Measurements from ENCODE around the gene RETREG3. TPM values are rescaled to one million over a fixed set of nuclear protein-coding genes. Genes with fewer than 3 reads are reported as not detected.

Gene RETREG3
- total and polyA plus RNA-seq, 2 of the 13 experiments (the other 11 are each of a cell fraction or from before 2014, with no cell fraction given), result 47.0 to 55.8 TPM

DNA sequence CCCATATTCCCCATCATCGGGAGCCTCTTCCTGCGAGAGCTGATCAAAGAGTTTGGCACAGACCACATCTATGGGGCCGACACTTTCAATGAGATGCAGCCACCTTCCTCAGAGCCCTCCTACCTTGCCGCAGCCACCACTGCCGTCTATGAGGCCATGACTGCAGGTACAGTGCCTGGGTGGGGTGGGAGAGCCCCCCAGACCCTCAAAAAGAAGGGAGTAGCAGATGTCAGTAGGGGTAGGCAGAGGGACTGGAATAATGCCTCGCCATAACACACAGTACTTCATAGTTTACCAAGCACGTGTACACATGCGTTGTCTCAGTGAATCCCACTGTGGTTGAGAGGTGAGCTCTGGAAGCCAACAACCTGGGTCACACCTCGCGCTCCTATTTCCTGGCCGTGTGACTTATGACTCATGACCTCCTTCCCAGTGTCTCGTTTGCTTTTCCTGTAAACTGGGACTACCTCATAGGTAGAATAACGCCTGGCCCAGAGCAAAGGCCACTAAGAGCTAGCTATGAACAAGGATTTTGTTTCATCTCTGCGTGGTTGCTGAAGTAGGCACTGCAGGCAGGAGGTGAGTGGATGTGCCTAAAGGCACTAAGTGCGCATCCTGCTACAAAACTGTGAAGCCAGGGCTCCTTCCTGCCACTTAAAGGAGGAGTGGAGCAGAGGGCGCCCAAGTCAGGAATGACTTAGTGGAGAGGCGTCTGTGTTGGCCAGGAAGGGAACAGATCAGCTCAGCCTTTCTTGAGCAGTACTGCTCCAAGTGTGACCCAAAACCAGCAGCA is 67.9 kb downstream of the RETREG3 start (continued):
- TF ChIP-seq, protein P1, sequence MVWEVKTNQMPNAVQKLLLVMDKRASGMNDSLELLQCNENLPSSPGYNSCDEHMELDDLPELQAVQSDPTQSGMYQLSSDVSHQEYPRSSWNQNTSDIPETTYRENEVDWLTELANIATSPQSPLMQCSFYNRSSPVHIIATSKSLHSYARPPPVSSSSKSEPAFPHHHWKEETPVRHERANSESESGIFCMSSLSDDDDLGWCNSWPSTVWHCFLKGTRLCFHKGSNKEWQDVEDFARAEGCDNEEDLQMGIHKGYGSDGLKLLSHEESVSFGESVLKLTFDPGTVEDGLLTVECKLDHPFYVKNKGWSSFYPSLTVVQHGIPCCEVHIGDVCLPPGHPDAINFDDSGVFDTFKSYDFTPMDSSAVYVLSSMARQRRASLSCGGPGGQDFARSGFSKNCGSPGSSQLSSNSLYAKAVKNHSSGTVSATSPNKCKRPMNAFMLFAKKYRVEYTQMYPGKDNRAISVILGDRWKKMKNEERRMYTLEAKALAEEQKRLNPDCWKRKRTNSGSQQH (CRISPR knock-in tag; IDR thresholded peaks at IDR 0.05; ENCODE audit: low read depth), result peak; percentile 53; the same call in 1 of the 2 replicates
- TF ChIP-seq ELF4 (CRISPR knock-in tag; IDR thresholded peaks at IDR 0.05; ENCODE audit: borderline replicate concordance), result peak; percentile 85
- TF ChIP-seq HOXA5 (CRISPR knock-in tag; IDR thresholded peaks at IDR 0.05), result no peak
- 0 out of 2 replicates have a peak, but pooled peaks have one; percentile 19 for TF ChIP-seq BRD4 (CRISPR knock-in tag; IDR thresholded peaks at IDR 0.05)
- TF ChIP-seq LCORL (IDR thresholded peaks at IDR 0.05), result no peak
- TF ChIP-seq LCORL (CRISPR knock-in tag; IDR thresholded peaks at IDR 0.05), result peak; percentile 82
- peak; percentile 79 for TF ChIP-seq NR2C2 (CRISPR knock-in tag; IDR thresholded peaks at IDR 0.05; ENCODE audit: borderline replicate concordance)
- TF ChIP-seq ZNF552 (CRISPR knock-in tag; IDR thresholded peaks at IDR 0.05; ENCODE audit: borderline replicate concordance), result no peak
- peak; percentile 85 for TF ChIP-seq ZNF317 (CRISPR knock-in tag; IDR thresholded peaks at IDR 0.05)
- TF ChIP-seq ZNF124 (CRISPR knock-in tag; IDR thresholded peaks at IDR 0.05), result peak; percentile 66; the same call in 1 of the 2 replicates
- TF ChIP-seq MAZ (IDR thresholded peaks at IDR 0.05; ENCODE audit: borderline replicate concordance, low read depth, low read length), result no peak
- TF ChIP-seq MAZ (CRISPR knock-in tag; IDR thresholded peaks at IDR 0.05; ENCODE audit: low read depth), result peak; percentile 53; the same call in 1 of the 2 replicates
- peak; percentile 92 for TF ChIP-seq KDM2A (CRISPR knock-in tag; IDR thresholded peaks at IDR 0.05; ENCODE audit: borderline replicate concordance, low read depth)
- peak; percentile 87 for TF ChIP-seq ARNTL (CRISPR knock-in tag; IDR thresholded peaks at IDR 0.05)
- TF ChIP-seq IRF2 (CRISPR knock-in tag; IDR thresholded peaks at IDR 0.05), result peak; percentile 53; the same call in 1 of the 2 replicates
- TF ChIP-seq RARA (CRISPR knock-in tag; IDR thresholded peaks at IDR 0.05), result peak; percentile 94
- TF ChIP-seq ZNF230 (CRISPR knock-in tag; IDR thresholded peaks at IDR 0.05), result peak; percentile 27; the same call in 1 of the 2 replicates
- TF ChIP-seq HIVEP1 (CRISPR knock-in tag; IDR thresholded peaks at IDR 0.05), result peak; percentile 39; the same call in 1 of the 2 replicates
- peak; percentile 80 for TF ChIP-seq NR2F6 (IDR thresholded peaks at IDR 0.05)
- TF ChIP-seq NR2F6 (CRISPR knock-in tag; IDR thresholded peaks at IDR 0.05), result peak; percentile 90
- TF ChIP-seq, protein P2, sequence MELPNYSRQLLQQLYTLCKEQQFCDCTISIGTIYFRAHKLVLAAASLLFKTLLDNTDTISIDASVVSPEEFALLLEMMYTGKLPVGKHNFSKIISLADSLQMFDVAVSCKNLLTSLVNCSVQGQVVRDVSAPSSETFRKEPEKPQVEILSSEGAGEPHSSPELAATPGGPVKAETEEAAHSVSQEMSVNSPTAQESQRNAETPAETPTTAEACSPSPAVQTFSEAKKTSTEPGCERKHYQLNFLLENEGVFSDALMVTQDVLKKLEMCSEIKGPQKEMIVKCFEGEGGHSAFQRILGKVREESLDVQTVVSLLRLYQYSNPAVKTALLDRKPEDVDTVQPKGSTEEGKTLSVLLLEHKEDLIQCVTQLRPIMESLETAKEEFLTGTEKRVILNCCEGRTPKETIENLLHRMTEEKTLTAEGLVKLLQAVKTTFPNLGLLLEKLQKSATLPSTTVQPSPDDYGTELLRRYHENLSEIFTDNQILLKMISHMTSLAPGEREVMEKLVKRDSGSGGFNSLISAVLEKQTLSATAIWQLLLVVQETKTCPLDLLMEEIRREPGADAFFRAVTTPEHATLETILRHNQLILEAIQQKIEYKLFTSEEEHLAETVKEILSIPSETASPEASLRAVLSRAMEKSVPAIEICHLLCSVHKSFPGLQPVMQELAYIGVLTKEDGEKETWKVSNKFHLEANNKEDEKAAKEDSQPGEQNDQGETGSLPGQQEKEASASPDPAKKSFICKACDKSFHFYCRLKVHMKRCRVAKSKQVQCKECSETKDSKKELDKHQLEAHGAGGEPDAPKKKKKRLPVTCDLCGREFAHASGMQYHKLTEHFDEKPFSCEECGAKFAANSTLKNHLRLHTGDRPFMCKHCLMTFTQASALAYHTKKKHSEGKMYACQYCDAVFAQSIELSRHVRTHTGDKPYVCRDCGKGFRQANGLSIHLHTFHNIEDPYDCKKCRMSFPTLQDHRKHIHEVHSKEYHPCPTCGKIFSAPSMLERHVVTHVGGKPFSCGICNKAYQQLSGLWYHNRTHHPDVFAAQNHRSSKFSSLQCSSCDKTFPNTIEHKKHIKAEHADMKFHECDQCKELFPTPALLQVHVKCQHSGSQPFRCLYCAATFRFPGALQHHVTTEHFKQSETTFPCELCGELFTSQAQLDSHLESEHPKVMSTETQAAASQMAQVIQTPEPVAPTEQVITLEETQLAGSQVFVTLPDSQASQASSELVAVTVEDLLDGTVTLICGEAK (IDR thresholded peaks at IDR 0.05), result no peak
- TF ChIP-seq, protein P2 (CRISPR knock-in tag; IDR thresholded peaks at IDR 0.05), result peak; percentile 93; the same call in 1 of the 2 replicates

Data from HepG2 (cell line).